Stimulated activated CD8-positive, alpha-beta memory T cell treated with anti-CD3 and anti-CD28 coated beads, Interleukin-15, amount 100 ng/mL, for 24 hours (primary cell): Measurements from ENCODE around the gene RAB11FIP2.

ENCODE experiments used
- DNase-seq: peaks from one replicate; pipeline ENCODE4 v3.0.0-alpha.2; 2020; ENCODE audit warnings: low read depth

RAB11FIP2 gene

GRCh38 chr10:118034791-118035261 is 11.9 kb downstream of the RAB11FIP2 start:
- no peak for DNase-seq

- DNase-seq: no peak
Observed at GRCh38 chr10:118033905-118034304, 12.8 kb downstream of the RAB11FIP2 start.

GRCh38 chr10:118032564-118032963 is 14.2 kb downstream of the RAB11FIP2 start:
- no peak for DNase-seq

GRCh38 chr10:118031351-118032075 is 15.2 kb downstream of the RAB11FIP2 start:
- DNase-seq: no peak

DNA sequence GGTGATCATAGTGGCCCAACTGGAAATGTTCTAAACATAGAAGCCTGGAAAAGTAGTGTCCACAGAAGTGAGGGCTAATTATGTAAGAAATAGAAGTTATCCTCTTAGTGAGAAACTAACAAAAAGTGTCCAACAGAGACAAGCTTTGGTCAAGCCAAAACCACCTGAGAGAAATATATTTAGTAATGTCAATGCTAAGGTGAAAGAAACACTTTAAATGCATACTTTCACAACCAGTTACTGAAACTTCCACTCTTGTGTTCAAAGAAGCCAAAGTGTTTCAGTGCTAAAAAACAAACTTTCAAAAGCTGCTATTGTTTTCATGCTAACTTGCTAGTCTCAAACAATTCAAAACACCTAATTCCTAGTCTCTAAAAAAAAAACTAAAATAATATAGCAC is 18.1 kb downstream of the RAB11FIP2 start:
- no peak for DNase-seq

DNA sequence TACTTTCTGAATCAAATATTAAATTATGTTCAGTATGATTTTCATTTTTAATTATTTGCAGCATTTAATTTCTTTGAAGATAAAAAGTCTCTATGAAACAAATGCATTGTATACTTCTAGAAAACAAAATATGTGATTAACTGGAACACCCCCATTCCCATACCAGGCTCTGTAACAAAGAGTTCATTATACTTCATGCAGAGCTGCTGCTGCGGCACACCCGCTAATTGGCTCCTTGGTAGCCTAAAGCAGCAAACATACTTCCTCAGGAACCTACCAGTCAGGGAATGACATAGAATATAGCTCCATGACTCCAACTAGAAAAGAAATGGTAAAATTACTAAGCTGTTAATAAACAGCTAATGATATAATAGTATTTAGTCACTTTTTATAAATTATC is 19.3 kb downstream of the RAB11FIP2 start:
- no peak for DNase-seq

GRCh38 chr10:118026936-118027335 is 19.8 kb downstream of the RAB11FIP2 start:
- no peak for DNase-seq

- DNase-seq: no peak
Observed at GRCh38 chr10:118020365-118020764, 26.4 kb downstream of the RAB11FIP2 start.

- no peak for DNase-seq
Observed at GRCh38 chr10:118017850-118018249, 28.9 kb downstream of the RAB11FIP2 start.

DNA sequence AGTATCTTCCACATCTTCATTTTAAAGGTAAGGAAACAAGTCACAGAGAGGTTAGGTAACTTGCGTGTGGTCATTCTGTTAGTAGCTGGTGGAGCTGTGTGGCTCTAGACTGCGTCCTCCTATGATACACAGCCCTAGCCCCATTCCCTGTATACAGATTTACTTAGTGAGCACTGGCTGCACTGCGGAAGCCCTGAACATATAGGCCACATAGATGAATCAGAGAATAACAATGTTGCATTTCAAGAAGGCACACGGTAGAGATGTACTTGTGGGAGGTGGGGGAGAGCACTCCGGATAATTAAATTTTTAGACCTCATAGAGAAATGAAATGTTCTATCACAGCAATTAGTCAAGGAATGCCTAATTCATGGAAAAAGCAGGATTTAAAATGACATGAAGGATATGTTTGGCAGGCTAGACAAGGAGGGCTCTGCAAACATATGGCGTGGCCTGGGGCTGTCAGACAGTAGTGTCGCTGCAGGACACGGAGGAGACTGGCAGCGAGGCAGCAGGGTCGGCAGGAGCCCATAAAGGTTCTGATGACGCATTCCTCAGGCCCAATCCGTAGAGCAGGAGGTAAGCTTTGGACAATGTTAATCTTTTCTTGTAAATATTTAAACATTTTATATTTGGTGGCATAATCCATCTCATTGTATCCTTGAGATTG is 29.5 kb downstream of the RAB11FIP2 start:
- no peak for DNase-seq

DNA sequence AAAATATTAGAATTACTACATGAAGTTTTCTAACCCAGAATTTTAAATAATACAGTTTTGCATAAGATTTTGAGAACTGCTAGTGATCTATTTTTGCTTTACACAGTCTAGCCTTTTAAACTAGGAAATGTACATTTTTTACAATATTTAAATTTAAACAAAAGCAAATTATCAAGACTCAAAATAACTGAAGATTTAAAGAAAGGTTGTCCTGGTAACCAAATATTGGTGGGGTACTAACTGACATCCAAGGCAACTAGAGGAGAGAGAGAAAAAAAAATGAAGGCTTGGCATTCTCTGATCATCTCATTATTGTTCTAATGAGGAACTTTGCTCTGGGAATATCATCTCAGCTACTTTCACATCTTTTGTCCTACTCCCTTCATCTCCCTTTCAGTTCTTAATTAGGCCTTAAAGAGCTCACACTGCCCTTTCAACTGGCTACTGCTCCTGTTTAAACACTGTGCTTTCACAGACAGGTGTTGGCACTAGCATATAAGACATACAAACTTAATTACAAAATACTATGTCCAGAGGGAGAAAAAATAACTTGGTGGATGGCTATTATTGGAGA is 33.7 kb downstream of the RAB11FIP2 start:
- DNase-seq: no peak

DNA sequence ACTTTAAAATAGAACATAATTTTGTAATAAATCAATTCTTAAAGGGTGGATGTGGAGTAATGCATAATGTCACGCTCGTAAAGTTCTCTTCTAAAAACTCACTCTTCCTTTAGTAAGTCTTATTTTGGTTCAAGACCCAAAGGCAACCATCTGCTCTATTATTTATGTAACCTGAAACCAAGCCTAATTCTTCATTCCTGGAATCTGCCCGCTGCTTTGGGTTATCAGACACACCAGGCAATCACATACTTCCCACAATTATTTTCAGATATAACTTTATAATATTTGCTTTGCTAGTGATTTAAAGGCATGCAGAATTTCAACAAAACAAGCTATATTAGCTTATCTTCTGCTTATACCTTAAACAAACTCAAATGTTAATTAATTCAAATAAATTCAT is 39.0 kb downstream of the RAB11FIP2 start:
- no peak for DNase-seq

- no peak for DNase-seq
Observed at GRCh38 chr10:118003126-118003525, 43.6 kb downstream of the RAB11FIP2 start.

- DNase-seq: no peak
Observed at GRCh38 chr10:118002581-118002980, 44.2 kb downstream of the RAB11FIP2 start.

- DNase-seq: no peak
Observed at GRCh38 chr10:117997673-117998072, 49.1 kb downstream of the RAB11FIP2 start.

GRCh38 chr10:117996709-117997108 is 50.0 kb downstream of the RAB11FIP2 start:
- DNase-seq: no peak

GRCh38 chr10:117994771-117995170 is 52.0 kb downstream of the RAB11FIP2 start:
- DNase-seq: no peak

- DNase-seq: no peak
Observed at GRCh38 chr10:117993166-117993565, 53.6 kb downstream of the RAB11FIP2 start.

GRCh38 chr10:117991701-117992100 is 55.0 kb downstream of the RAB11FIP2 start:
- no peak for DNase-seq

GRCh38 chr10:117989962-117990361 is 56.8 kb downstream of the RAB11FIP2 start:
- no peak for DNase-seq

GRCh38 chr10:117988814-117989213 is 57.9 kb downstream of the RAB11FIP2 start:
- DNase-seq: no peak

GRCh38 chr10:117987244-117987909 is 59.4 kb downstream of the RAB11FIP2 start:
- no peak for DNase-seq

- no peak for DNase-seq
Observed at GRCh38 chr10:117983961-117984360, 62.8 kb downstream of the RAB11FIP2 start.
